ENCODE measurements around the gene LHFPL3.

GRCh38 chr7:104795616-104796398 lies 467.4 kb downstream of the LHFPL3 start:
- TF ChIP-seq POLR2AphosphoS5 (IDR thresholded peaks at IDR 0.05) (no peak), POLR2A (IDR thresholded peaks at IDR 0.05) (no peak), CTCF (IDR thresholded peaks at IDR 0.05) (no peak)
